Erythroblast (primary cell): ENCODE measurements around the gene EFNA3.

Experiments
- DNase-seq, 2 experiments: peaks; one replicate each; lab custom pipeline; 2025; lab: John Stamatoyannopoulos, UW
- GATA1 ChIP-seq: IDR thresholded peaks from 2 replicates; pipeline ENCODE4 v1.6.1; 2011; ENCODE audit warnings: low read depth, mild to moderate bottlenecking, control low read depth, low read length, moderate library complexity
- POLR2A ChIP-seq: IDR thresholded peaks from 2 replicates; pipeline ENCODE4 v1.6.1; 2011; ENCODE audit warnings: mild to moderate bottlenecking, low read length

The EFNA3 gene

DNA sequence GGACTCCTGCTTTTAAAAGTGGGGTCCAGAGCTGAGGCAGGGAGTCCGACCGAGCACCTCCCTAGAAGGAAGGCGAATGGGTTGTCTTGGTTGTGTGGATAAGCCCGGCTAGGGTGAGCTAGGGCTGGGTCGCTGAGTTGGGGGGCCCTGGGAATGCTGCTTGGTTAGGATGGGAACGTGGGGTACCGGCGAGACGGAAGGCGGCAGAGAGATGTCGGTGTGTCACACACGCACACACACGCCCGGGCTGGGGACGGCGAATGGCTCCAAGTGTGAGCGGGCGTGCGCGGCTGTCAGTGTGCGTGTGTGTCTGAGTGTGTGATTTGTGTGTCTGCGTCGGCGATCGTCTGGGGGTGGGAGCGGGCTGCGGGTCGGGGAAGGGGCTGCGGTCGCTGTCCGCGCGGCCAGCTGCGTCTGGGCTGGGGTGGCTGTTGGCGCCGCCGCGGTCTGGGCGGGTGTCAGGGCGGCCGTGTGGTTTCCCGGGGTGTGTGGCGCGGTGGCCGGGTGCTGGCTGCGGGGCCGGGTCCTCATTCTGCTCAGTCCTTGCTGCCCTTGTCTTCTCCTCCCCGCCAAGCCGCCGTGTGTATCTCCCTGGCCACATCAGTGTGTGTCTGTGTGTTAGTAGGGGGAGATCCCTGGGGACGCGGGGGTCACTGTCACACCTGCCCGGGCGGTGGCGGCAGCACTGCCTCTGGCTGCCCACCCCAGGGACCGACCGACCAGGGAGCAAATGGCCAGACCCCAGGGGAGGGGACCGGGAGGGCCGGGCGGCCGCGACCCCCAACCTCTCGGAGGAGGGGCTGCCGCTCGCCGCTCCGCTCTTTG, 1.1 kb downstream of the EFNA3 start:
- TF ChIP-seq GATA1 (no peak), POLR2A (no peak)
- peak in 1 of 2 experiments; percentile 36 for DNase-seq

DNA sequence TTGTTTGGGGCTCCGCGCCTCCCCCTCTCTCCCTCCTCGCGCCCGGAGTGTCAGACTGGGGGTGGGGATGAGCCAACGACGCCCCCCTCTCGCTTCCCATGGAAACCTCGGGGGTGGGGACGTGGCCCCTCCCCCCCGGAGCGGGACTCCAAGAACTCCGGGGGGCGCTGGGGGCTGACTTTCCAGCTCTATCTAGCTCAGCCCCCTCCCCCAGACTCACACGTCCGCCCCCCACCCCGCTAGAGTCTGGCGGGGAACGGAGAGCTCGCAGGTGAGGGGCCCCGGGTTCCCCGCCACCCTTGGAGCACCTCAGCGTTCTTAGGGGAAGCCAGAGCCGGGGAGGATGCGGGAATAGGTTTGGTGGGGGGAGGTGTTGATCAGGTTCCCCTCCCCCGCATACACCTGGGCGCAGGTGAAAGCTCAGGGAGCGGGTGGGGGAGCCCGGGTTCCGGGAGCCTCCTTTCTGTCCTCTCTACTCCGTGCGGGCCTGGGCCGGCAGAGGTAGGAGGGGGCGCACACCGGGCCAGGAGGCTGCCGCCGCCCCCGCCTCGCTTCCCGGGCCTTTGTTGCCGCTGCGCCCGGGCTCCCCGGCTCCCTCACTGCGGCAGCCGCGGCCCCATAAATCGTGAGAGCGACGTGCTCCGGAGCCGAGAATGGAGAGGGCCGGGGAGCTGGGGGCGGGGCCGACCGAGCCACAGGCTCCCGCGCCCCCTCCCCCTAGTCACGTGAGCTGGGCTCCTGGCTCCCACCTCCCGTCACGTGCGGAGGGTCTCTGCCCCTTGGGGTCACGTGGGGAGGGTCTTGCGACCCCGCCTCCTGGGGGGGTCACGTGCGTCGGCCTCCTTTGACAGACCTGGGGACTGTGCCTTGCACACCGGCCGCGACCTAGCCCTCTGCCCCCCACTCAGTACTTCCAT, 1.9 kb downstream of the EFNA3 start:
- DNase-seq = no peak
- TF ChIP-seq GATA1 = no peak
- TF ChIP-seq POLR2A = no peak

DNA sequence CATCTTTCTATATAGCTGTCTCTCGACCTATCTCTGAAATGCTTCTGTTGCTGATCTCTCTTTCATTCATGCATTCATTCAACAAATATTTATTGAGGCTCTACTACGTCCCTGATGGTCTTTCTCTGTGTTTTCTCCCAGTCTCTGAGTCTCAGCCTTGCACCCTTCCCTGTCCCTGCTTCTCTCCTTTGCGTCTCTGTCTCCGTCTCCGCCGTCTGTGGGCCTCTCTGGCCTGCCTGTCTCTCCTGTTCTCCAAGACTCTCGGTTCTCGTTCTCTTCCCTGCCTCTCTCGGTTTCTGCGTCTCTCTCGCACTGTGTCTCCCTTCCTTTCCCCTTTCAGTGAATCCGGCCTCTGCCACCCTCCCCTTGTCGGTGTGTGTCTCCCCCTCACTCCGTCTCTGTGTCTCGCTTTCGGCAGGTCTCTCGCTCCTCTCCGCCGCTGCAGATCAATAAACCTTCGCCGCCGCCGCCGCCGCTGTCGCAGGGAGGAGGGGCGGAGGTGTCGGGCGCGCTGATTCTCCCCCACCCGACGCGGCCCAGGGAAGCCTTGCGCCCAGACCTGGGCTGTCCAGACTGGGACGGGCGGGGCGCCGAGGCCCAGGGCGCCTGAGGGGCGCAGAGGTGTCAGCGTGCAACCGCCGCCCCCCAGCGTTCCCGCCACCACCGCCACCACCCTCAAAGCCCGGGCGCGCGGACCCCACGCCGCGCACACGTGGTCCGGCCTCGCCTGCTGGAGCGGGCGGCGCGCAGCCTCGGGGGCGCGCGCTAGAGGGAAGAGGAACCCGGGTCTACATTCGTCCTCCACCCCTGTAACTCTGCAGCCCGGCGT, 3.0 kb downstream of the EFNA3 start:
- no peak for TF ChIP-seq GATA1
- TF ChIP-seq POLR2A = no peak

DNA sequence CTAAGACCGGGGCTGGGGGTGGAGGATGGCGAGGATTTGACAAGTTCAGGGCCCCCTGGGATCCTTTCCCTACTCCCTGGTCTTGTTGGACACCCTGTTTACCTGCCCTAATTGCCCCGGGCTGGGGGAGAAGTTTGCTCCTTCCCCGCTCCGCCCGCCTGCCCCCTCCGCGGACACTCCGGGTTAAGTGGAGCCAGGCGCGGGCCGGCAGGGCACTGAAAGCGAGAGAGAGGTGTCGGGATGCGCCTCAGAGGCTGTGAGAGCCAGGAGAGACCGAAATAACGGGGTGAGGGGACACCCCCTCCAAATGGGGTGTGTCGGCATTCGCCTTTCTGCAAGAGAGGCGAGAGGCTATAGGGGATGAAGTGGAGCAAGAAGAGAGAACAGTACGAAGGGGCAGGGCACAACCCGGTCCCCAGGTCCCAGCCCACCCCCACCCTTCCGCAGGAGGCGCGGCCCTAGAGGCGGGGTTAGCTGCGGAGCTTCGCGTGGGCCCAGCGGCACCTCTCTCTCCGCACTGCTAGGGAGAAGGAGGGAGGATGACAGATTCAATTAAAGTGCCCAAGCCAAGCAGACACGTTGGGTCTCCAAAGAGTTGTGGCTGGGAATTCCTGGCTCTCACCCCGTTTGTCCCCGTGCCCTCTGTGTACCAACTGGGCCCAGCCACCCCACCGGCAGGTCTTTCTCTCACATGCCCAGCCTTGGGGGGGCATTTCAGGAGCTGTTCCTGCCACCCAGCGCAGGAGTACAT, 3.8 kb downstream of the EFNA3 start:
- DNase-seq = no peak
- TF ChIP-seq GATA1 = no peak
- no peak for TF ChIP-seq POLR2A

More for the DNA sequence above, 3.0 kb downstream of the EFNA3 start:
- no peak for DNase-seq

DNA sequence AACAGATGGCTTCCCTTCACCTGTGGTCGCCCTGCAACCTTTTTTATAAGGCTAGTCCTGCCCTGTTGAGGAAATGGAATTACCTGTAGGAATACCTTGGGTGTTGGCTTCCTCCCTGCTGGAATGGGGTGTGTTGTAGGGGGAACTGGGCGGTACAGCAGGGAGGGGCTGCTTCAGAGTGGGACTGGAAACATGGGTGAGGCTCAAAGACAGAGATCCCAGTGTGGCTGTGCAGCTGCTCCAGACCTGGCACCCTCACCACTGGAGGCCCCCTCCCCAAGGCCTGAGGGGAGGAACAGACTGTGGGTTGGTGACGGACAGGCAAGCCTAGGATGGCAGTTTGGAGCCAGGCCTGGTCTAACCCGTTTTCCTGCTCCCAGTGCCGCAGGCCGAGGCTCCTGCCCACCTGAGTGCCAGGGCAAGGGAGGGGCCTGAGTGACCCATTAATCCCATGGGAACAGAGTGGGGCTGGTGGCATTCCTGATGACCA, 4.5 kb downstream of the EFNA3 start:
- DNase-seq = no peak
- TF ChIP-seq GATA1 (no peak), POLR2A (no peak)

DNA sequence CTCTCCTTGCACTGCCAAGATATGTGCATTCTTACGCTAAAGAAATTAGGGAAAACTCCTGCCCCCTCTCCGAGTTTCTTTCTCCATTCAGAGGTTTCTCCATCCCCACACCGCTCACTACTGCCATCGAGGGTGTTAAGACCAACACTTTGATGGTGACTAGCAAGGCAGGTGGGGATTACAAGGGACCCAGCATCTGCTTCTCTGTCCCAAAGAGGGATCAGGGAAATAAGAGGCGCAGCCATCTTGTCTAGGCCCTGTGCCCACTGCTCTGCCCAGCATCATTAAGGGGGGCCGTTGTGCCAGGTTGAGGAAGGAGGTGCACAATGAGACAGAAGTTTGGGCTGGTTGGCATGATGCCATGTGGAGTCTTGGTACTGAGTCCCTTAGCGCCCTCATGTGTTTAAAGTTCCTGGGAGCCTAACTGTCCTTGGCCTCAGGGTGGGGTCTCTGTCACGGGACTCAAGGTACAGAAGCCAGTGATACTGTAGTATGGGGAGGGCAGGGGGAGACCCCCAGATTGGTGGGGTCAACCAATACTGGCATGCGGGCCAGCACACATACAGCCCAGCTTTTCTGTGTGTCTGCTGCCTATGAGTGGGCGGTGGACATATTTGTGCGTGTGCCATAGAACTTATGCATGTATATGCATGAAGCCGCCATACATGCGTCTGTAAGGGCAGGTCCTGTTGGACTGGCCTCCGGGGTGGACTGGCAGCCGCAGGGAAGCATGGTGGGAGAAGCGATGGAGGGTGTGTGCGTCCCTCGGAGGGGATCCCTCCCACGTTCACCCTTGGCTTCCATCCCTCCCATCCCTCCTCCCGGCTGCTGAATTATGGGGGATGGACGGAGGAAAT, 5.5 kb downstream of the EFNA3 start:
- peak; percentile 62 to 68 for DNase-seq

DNA sequence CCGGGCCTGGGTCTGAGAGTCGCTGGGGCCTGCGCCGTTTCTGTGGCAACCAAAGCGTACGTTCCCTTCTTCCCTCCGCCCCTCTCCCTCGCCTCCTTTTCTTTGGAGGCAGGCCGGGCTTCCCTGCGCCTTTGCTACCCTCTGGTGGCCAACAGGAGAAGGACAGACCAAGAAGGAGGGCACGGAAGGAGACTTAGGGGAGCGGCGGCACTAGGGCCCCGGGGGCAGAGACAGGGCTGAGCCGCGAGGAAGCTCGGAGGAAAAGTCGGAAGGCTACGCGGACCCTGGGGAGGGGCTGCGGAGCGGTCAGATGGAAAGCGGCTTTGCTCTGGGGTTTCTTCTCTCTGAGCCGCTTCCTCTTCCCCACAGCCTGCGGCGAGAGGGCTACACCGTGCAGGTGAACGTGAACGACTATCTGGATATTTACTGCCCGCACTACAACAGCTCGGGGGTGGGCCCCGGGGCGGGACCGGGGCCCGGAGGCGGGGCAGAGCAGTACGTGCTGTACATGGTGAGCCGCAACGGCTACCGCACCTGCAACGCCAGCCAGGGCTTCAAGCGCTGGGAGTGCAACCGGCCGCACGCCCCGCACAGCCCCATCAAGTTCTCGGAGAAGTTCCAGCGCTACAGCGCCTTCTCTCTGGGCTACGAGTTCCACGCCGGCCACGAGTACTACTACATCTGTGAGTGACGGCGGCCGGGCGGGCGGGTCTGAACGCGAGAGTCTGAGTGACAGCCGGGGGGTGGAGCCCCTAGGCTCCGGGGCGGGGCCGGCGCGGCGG, 6.3 kb downstream of the EFNA3 start:
- peak; percentile 90 to 93 for DNase-seq
- TF ChIP-seq POLR2A (peak; percentile 29), GATA1 (no peak)

More for the DNA sequence above, 5.5 kb downstream of the EFNA3 start:
- no peak for TF ChIP-seq POLR2A
- TF ChIP-seq GATA1 = no peak

DNA sequence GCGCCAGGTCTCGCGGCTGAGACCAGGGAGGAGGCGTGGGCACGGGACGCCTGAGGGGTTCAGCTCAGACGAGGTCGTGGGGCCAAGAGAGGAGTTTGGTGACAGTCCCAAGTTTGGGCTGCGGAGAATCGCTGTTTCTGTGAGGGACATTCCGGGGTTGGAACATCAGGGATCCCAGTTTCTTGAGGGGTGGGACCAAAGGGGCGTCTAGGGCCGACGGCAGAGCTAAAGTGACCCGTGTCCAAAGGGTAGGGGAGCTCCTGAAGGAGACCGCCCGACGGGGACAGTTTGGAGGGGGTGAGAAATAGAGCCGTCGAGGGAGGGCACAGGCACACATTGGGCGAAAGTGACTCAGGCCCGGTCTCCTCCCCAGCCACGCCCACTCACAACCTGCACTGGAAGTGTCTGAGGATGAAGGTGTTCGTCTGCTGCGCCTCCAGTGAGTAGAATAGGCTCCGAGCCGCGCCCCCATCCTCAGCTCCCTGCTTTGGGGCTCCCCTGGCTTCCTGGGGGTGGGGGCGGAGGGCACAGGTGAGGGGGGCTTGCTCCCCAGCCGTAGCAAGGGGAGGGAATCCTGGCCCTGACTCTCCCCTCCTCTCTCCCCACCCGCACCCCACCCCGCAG, 7.0 kb downstream of the EFNA3 start:
- DNase-seq = peak; percentile 57 to 80
- TF ChIP-seq GATA1 (no peak), POLR2A (peak; percentile 9)

DNA sequence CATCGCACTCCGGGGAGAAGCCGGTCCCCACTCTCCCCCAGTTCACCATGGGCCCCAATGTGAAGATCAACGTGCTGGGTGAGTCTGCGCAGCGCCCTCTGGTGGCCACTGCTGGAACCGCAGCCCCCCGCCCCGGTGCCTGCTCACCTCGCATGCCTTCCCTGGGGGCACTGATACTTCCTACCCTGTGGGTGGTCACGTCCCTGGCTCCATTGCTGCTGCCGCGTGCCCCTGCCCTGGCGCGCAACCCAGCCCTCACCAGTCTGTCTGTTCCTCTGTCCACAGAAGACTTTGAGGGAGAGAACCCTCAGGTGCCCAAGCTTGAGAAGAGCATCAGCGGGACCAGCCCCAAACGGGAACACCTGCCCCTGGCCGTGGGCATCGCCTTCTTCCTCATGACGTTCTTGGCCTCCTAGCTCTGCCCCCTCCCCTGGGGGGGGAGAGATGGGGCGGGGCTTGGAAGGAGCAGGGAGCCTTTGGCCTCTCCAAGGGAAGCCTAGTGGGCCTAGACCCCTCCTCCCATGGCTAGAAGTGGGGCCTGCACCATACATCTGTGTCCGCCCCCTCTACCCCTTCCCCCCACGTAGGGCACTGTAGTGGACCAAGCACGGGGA, 7.6 kb downstream of the EFNA3 start:
- TF ChIP-seq POLR2A (no peak), GATA1 (no peak)
- peak; percentile 76 to 87 for DNase-seq
